T47D (cell line): ENCODE measurements around the gene PCSK7.
A peak's percentile ranks its signal among the peaks of the same experiment; 100 is the strongest.

ENCODE experiments used
- DNase-seq, 2 experiments: peaks; one replicate each; pipeline versions ENCODE4 v3.0.0 to v3.0.0-alpha.2; 2011 to 2012; ENCODE audit warnings: low read depth in 1 of 2, low spot score in 1 of 2
- JUND ChIP-seq: IDR thresholded peaks from 2 replicates; pipeline ENCODE4 v1.6.1; 2012; ENCODE audit warnings: low read depth
- in situ Hi-C: cut with HindIII; loops from 2 replicates; pipeline ENCODE4 v1.10.0; 2016; ENCODE audit warnings: low sequenced_read_pairs, low pct_unique_long_range_greater_than_20kb

PCSK7 gene

GRCh38 chr11:117197516-117198456 is 34.1 kb downstream of the PCSK7 start:
- in situ Hi-C loops, result no loop called here
- TF ChIP-seq JUND, result no peak
- peak in 1 of 2 experiments; percentile 90 for DNase-seq

- in situ Hi-C loops, result no loop called here
- no peak for TF ChIP-seq JUND
- no peak for DNase-seq
Observed at GRCh38 chr11:117197006-117197405, 34.9 kb downstream of the PCSK7 start.

- in situ Hi-C loops, result no loop called here
- TF ChIP-seq JUND, result no peak
- no peak for DNase-seq
Observed at GRCh38 chr11:117195761-117196160, 36.1 kb downstream of the PCSK7 start.

GRCh38 chr11:117195258-117195657 is 36.6 kb downstream of the PCSK7 start:
- DNase-seq, result no peak
- in situ Hi-C loops, result no loop called here
- TF ChIP-seq JUND, result no peak

- no peak for TF ChIP-seq JUND
- DNase-seq, result no peak
- in situ Hi-C loops, result no loop called here
Observed at GRCh38 chr11:117194267-117194666, 37.6 kb downstream of the PCSK7 start.

GRCh38 chr11:117193130-117194020 is 38.5 kb downstream of the PCSK7 start:
- TF ChIP-seq JUND, result no peak
- in situ Hi-C loops, result no loop called here
- no peak for DNase-seq

GRCh38 chr11:117192401-117192875 is 39.4 kb downstream of the PCSK7 start:
- no peak for DNase-seq
- TF ChIP-seq JUND, result no peak
- in situ Hi-C loops, result no loop called here

GRCh38 chr11:117191680-117192400 is 40.0 kb downstream of the PCSK7 start:
- in situ Hi-C loops, result no loop called here
- no peak for TF ChIP-seq JUND
- DNase-seq, result no peak

GRCh38 chr11:117189941-117190544 is 41.8 kb downstream of the PCSK7 start:
- DNase-seq, result no peak
- no peak for TF ChIP-seq JUND
- in situ Hi-C loops, result no loop called here

- no peak for DNase-seq
- in situ Hi-C loops, result no loop called here
- no peak for TF ChIP-seq JUND
Observed at GRCh38 chr11:117189191-117189940, 42.5 kb downstream of the PCSK7 start.

- in situ Hi-C loops, result no loop called here
- DNase-seq, result no peak
- no peak for TF ChIP-seq JUND
Observed at GRCh38 chr11:117188620-117189081, 43.2 kb downstream of the PCSK7 start.
